K562 (cell line): ENCODE data around the gene RPLP2. TPM values are rescaled to one million over a fixed set of nuclear protein-coding genes. Genes with fewer than 3 reads are reported as not detected.
A peak's percentile ranks its signal among the peaks of the same experiment; 100 is the strongest.

Experiments
- ATAC-seq: fragments of 200-7000 bp; cut with Tn5 transposase; 3 replicates; pipeline ENCODE4 v1.9.1; 2020; ENCODE audit warnings: moderate library complexity
- BruUV-seq: library from RNA; stranded (reverse); fragments of 400-500 nt; replicated peaks from 2 replicates; lab custom pipeline; 2021; lab: Mats Ljungman, UMichigan
- CTCF ChIA-PET: fragments of 300-600 bp; formaldehyde crosslinking; extraction: SDS; loops from one replicate; lab custom pipeline; 2021; ENCODE audit warnings: low intra/inter-chr PET ratio; lab: Yijun Ruan, JAX
- POLR2A ChIA-PET: fragments of 300-600, 350-650 bp; sonication (Branson Sonifier 250); formaldehyde crosslinking; extraction: SDS; loops from one replicate; lab custom pipeline; 2021; ENCODE audit warnings: antibody characterized with exemption, inconsistent platforms; lab: Yijun Ruan, JAX
- DNase-seq, 4 experiments: peaks; one replicate each; pipeline versions ENCODE4 v3.0.0 to v3.0.0-alpha.2; 2011 to 2018; ENCODE audit warnings: low spot score in 3 of 4, mixed read lengths in 3 of 4; ENCODE audit errors: extremely low read depth in 1 of 4
- FAIRE-seq: peaks from 2 replicates; lab custom pipeline; 2011; peaks lifted over from hg19 to GRCh38; lab: Jason Lieb, UNC
- H2AFZ ChIP-seq: 2 replicates; pipeline ENCODE4 v1.6.0; 2011; ENCODE audit warnings: low read depth, low read length, control low read depth, inconsistent platforms
- H3K27ac ChIP-seq: fragments of 200-600 bp; 3 replicates; pipeline ENCODE4 v1.8.0; 2011; ENCODE audit warnings: low read depth, mild to moderate bottlenecking, control low read depth, inconsistent platforms, low read length, moderate library complexity, mixed read lengths; ENCODE audit errors: extremely low read depth
- H3K27me3 ChIP-seq, 2 experiments: fragments of 300-600 bp in 1 of 2; 2 replicates in 1 of 2; 3 replicates in 1 of 2; pipeline versions ENCODE4 v1.6.0 to v1.8.0; 2011; ENCODE audit warnings: inconsistent platforms in 2 of 2, low read length in 2 of 2, mild to moderate bottlenecking in 1 of 2, mixed read lengths in 1 of 2, moderate library complexity in 1 of 2; ENCODE audit not compliant: control insufficient read depth in 2 of 2, insufficient read depth in 2 of 2
- H3K36me3 ChIP-seq: fragments of 300-600 bp; 3 replicates; pipeline ENCODE4 v1.8.0; 2011; ENCODE audit warnings: mild to moderate bottlenecking, low read length, inconsistent platforms; ENCODE audit not compliant: control insufficient read depth, insufficient read depth
- H3K4me1 ChIP-seq, 2 experiments: fragments of 200-600 bp in 1 of 2; replicated peaks in 1 of 2; 2 replicates in 1 of 2; 3 replicates in 1 of 2; pipeline versions ENCODE4 v1.5.1 to v1.8.0; 2011; ENCODE audit warnings: inconsistent platforms in 2 of 2, low read length in 2 of 2, mild to moderate bottlenecking in 1 of 2, mixed read lengths in 1 of 2, moderate library complexity in 1 of 2; ENCODE audit not compliant: control insufficient read depth in 2 of 2, insufficient read depth in 2 of 2
- H3K4me2 ChIP-seq: 2 replicates; pipeline ENCODE4 v1.6.1; 2011; ENCODE audit warnings: low read length, control low read depth, inconsistent platforms, mixed read lengths; ENCODE audit not compliant: insufficient read depth
- H3K4me3 ChIP-seq: fragments of 200-600 bp; sonication (generic), shearing (Covaris generic); 2 replicates; pipeline ENCODE4 v1.5.1; 2016; ENCODE audit warnings: control low read depth, inconsistent platforms
- H3K79me2 ChIP-seq: fragments of 200-600 bp; 3 replicates; pipeline ENCODE4 v1.8.0; 2011; ENCODE audit warnings: low read length, inconsistent platforms; ENCODE audit not compliant: control insufficient read depth, insufficient read depth
- H3K9ac ChIP-seq, 2 experiments: 2 replicates each; pipeline versions ENCODE4 v1.6.0 to v1.6.1; 2011; ENCODE audit warnings: low read depth in 2 of 2, low read length in 2 of 2, control low read depth in 1 of 2, inconsistent platforms in 1 of 2, mild to moderate bottlenecking in 1 of 2, mixed read lengths in 1 of 2; ENCODE audit not compliant: insufficient read depth in 1 of 2
- H3K9me1 ChIP-seq: one replicate; pipeline ENCODE4 v1.6.0; 2011; ENCODE audit warnings: inconsistent platforms, mild to moderate bottlenecking, low read length, moderate library complexity; ENCODE audit not compliant: control insufficient read depth, insufficient read depth
- H3K9me3 ChIP-seq: replicated peaks from 2 replicates; pipeline ENCODE4 v1.5.1; 2011; ENCODE audit warnings: low read depth, low read length, inconsistent platforms; ENCODE audit not compliant: control insufficient read depth, insufficient read depth
- H4K20me1 ChIP-seq: replicated peaks from 2 replicates; pipeline ENCODE4 v1.6.1; 2011; ENCODE audit warnings: low read length, inconsistent platforms, mixed read lengths; ENCODE audit not compliant: control insufficient read depth, insufficient read depth
- POLR2G ChIP-seq: fragments of 200-400 bp; formaldehyde crosslinking; IDR thresholded peaks from 2 replicates; pipeline ENCODE4 v1.6.1; 2017; ENCODE audit warnings: low read depth, mild to moderate bottlenecking, antibody characterized with exemption, low read length, moderate library complexity
- RBFOX2 ChIP-seq: fragments of 200-400 bp; formaldehyde crosslinking; IDR thresholded peaks from 2 replicates; pipeline ENCODE4 v1.6.1; 2017; ENCODE audit warnings: low read depth, mild to moderate bottlenecking, low read length, moderate library complexity
- RBM14 ChIP-seq: fragments of 200-400 bp; formaldehyde crosslinking; IDR thresholded peaks from 2 replicates; pipeline ENCODE4 v1.6.1; 2018; ENCODE audit warnings: low read depth, mild to moderate bottlenecking, low read length, moderate library complexity, borderline replicate concordance; ENCODE audit not compliant: insufficient read depth
- ZNF668 ChIP-seq: fragments of 250-450 bp; sonication (Bioruptor Pico); IDR thresholded peaks from 2 replicates; pipeline ENCODE4 v1.8.0; 2022; ENCODE audit warnings: mild to moderate bottlenecking, inconsistent platforms
- WGBS: fragments of 100-300 bp; shearing (Covaris generic); methylation state at CpG from one replicate; pipeline ENCODE4 v1.1.6; 2016; ENCODE audit warnings: low coverage, mixed read lengths; ENCODE audit not compliant: insufficient coverage; ENCODE audit errors: missing lambda C conversion rate; 5-methylcytosine and 5-hydroxymethylcytosine counted together
- in situ Hi-C: fragments of 300-500 bp; cut with MboI; formaldehyde crosslinking; loops from 4 replicates; pipeline ENCODE4 v1.15.0; 2018; ENCODE audit warnings: inconsistent platforms, mixed read lengths
- intact Hi-C: fragments of 100-400 bp; cut with micrococcal nuclease; formaldehyde crosslinking; loops from 2 replicates; pipeline ENCODE4 v1.14.2; 2022
- polyA plus RNA-seq, 8 experiments: library from polyadenylated mRNA; depleted of rRNA in 4 of 8; stranded (reverse) in 5 of 8; unstranded in 3 of 8; fragments of >200 nt; fragmentation: Nextera tagmentation in 2 of 8; fragmentation: Illumina TruSeq in 1 of 8; extraction: Ambion mirVana in 2 of 8; extraction: Trizol in 1 of 8; gene quantifications; 2 replicates each; pipeline versions ENCODE4 v1.2.1 to v1.2.3, GENCODE V29; 2011 to 2014; ENCODE audit warnings: inconsistent platforms in 1 of 8, missing spikeins in 1 of 8
- total RNA-seq, 7 experiments: library from RNA; depleted of rRNA in 6 of 7; stranded (reverse); fragments of >200 nt in 6 of 7; fragmentation: Illumina TruSeq in 2 of 7; extraction: Trizol in 2 of 7; gene quantifications; 2 replicates each; pipeline versions ENCODE4 v1.2.1 to v1.2.3, GENCODE V29; 2011 to 2021; ENCODE audit warnings: low replicate concordance in 1 of 7

RPLP2 gene
- total and polyA plus RNA-seq, 9 of the 15 experiments (the other 6 are each of a cell fraction or from before 2014, with no cell fraction given): 528 to 3,807 (median 1,633) TPM

- H2AFZ ChIP-seq: no peak overlapping the region
- POLR2A ChIA-PET: interaction anchor here (1.1 to 1.9 kb wide), 2 partner anchors 10 to 32 kb away, joined by 4 to 6 read pairs; partner anchors contain the start of gene RPLP2
- H3K9me3 ChIP-seq: no peaks in the 10 kb centered on the region
- H3K27me3 ChIP-seq: no peaks in the 10 kb centered on the region
- no peak for FAIRE-seq
- CTCF ChIA-PET: no interaction called here
- no peaks in the 10 kb centered on the region for H3K9me1 ChIP-seq
- DNase-seq: no peak
- peak; percentile 37; the same call in 1 of the 2 replicates for TF ChIP-seq RBFOX2
- no peak for TF ChIP-seq ZNF668 (CRISPR knock-in tag)
- 0 out of 2 replicates have a peak, but pooled peaks have one; percentile 37 for TF ChIP-seq RBM14
- TF ChIP-seq POLR2G: peak; percentile 21; the same call in 1 of the 2 replicates
- intact Hi-C loops: loop anchor here (5.0 to 10.0 kb wide), 2 partner anchors 72 to 235 kb away; partner anchors contain the start of genes LMNTD2 and RASSF7
- H4K20me1 ChIP-seq: no peaks in the 10 kb centered on the region
- no peak overlapping the region for H3K4me2 ChIP-seq
- H3K4me3 ChIP-seq: no peak overlapping the region
- H3K79me2 ChIP-seq: peaks cover 34% of the 10 kb centered on the region
- H3K36me3 ChIP-seq: peaks cover 39% of the 10 kb centered on the region; the same call in 1 of the 3 replicates
- no peak for ATAC-seq
- peaks cover 11 to 97% of the 10 kb centered on the region in 2 experiments for H3K4me1 ChIP-seq
- no peak overlapping the region for H3K27ac ChIP-seq
- no TSS peak for BruUV-seq
- in situ Hi-C loops: no loop called here
- 94% methylated on average over 21 of the region's 32 CpGs for WGBS
- H3K9ac ChIP-seq: no peak overlapping the region; a peak in 1 of 4 replicates
Measured at GRCh38 chr11:799641-800316, 10.0 kb upstream of the RPLP2 start.
